Dermis microvascular lymphatic vessel endothelial cell (primary cell): ENCODE measurements around the gene TASP1. TPM values are rescaled to one million over a fixed set of nuclear protein-coding genes. Genes with fewer than 3 reads are reported as not detected.
"Not testable (repeated sequence)": the region's sequence is repeated elsewhere in the genome, so short reads cannot be mapped to it uniquely, and the experiment has no call there.

Experiments used
- DNase-seq, 2 donors: peaks; one replicate each; pipeline versions ENCODE4 v3.0.0 to v3.0.0-alpha.2; 2010; ENCODE audit warnings: low read depth in 2 of 2
- total RNA-seq: library from RNA; depleted of rRNA; stranded (reverse); fragments of >200 nt; gene quantifications from 2 replicates; pipeline ENCODE4 v1.2.1, GENCODE V29; 2014

TASP1 gene
- total RNA-seq, 1 donor from 2014 or later: 6.3 TPM

GRCh38 chr20:13494019-13494418 is 144.7 kb downstream of the TASP1 start:
- no peak for DNase-seq

GRCh38 chr20:13493143-13493542 is 145.6 kb downstream of the TASP1 start:
- DNase-seq: no peak

GRCh38 chr20:13492001-13492481 is 146.7 kb downstream of the TASP1 start:
- DNase-seq: peak in 1 of 2 donors; percentile 50

- no peak for DNase-seq
These were observed 151.5 kb downstream of the TASP1 start for GRCh38 chr20:13487202-13487601.

GRCh38 chr20:13486694-13487093 is 152.0 kb downstream of the TASP1 start:
- DNase-seq: no peak

GRCh38 chr20:13485576-13485975 is 153.2 kb downstream of the TASP1 start:
- no peak for DNase-seq

GRCh38 chr20:13485019-13485418 is 153.7 kb downstream of the TASP1 start:
- not testable (repeated sequence) for DNase-seq

GRCh38 chr20:13483472-13483871 is 155.3 kb downstream of the TASP1 start:
- DNase-seq: not testable (repeated sequence)

- no peak for DNase-seq
These were observed 160.4 kb downstream of the TASP1 start for GRCh38 chr20:13478366-13478765.

- no peak for DNase-seq
These were observed 164.3 kb downstream of the TASP1 start for GRCh38 chr20:13474467-13474866.

- DNase-seq: no peak
These were observed 169.5 kb downstream of the TASP1 start for GRCh38 chr20:13469262-13469661.

- DNase-seq: no peak
These were observed 170.6 kb downstream of the TASP1 start for GRCh38 chr20:13468166-13468565.

- DNase-seq: no peak
These were observed 174.0 kb downstream of the TASP1 start for GRCh38 chr20:13464702-13465101.

- no peak for DNase-seq
These were observed 176.8 kb downstream of the TASP1 start for GRCh38 chr20:13461849-13462458.

- DNase-seq: peak; percentile 28 to 54
These were observed 179.8 kb downstream of the TASP1 start for GRCh38 chr20:13458860-13459451.

GRCh38 chr20:13457487-13457886 is 181.2 kb downstream of the TASP1 start:
- DNase-seq: no peak

GRCh38 chr20:13455713-13456112 is 183.0 kb downstream of the TASP1 start:
- no peak for DNase-seq

- no peak for DNase-seq
These were observed 185.4 kb downstream of the TASP1 start for GRCh38 chr20:13453367-13453766.

GRCh38 chr20:13452470-13453124 is 186.1 kb downstream of the TASP1 start:
- DNase-seq: no peak

GRCh38 chr20:13449868-13450434 is 188.8 kb downstream of the TASP1 start:
- no peak for DNase-seq

GRCh38 chr20:13447385-13448180 is 191.1 kb downstream of the TASP1 start:
- no peak for DNase-seq

- no peak for DNase-seq
These were observed 195.0 kb downstream of the TASP1 start for GRCh38 chr20:13443690-13444089.
